Epithelial cell of prostate (primary cell): ENCODE results near the gene STYXL1.
"Not testable (repeated sequence)": the region's sequence is repeated elsewhere in the genome, so short reads cannot be mapped to it uniquely, and the experiment has no call there.

Source experiments
- DNase-seq: peaks from one replicate; pipeline ENCODE4 v3.0.0-alpha.2; 2011; ENCODE audit warnings: low read depth, low spot score
- H3K27ac ChIP-seq: fragments of 450-650 bp; 2 replicates; pipeline ENCODE4 v1.5.1; 2017; ENCODE audit warnings: mild to moderate bottlenecking

Gene STYXL1

GRCh38 chr7:76044375-76044865 lies 3.4 kb downstream of the STYXL1 start:
- no peak overlapping the region for H3K27ac ChIP-seq
- DNase-seq: no peak

DNA sequence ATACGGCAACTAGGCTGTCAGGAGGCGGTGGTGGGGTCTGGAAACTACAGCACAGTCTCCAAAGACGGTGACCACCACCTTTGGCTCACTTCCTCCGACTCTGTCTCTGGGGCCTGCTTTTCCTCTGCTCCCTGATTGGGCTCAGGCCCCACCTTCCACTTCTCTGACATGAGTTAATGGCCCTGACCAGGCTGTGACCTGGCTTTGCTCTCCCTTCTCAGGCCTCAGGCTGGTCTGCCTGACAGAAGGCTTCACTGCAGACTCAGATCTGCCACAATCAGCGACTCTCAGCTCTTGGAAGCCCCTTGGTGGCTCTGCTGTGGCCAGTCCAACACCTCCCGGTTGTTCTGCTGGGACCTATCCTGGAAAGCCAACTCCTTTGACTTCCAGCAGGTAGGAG lies 7.7 kb downstream of the STYXL1 start:
- DNase-seq: no peak
- H3K27ac ChIP-seq: no peak overlapping the region

GRCh38 chr7:76037310-76037709 lies 10.5 kb downstream of the STYXL1 start:
- DNase-seq: no peak
- H3K27ac ChIP-seq: no peak overlapping the region

- H3K27ac ChIP-seq: no peak overlapping the region
- DNase-seq: no peak
Observed at GRCh38 chr7:76031964-76032363, 15.8 kb downstream of the STYXL1 start.

DNA sequence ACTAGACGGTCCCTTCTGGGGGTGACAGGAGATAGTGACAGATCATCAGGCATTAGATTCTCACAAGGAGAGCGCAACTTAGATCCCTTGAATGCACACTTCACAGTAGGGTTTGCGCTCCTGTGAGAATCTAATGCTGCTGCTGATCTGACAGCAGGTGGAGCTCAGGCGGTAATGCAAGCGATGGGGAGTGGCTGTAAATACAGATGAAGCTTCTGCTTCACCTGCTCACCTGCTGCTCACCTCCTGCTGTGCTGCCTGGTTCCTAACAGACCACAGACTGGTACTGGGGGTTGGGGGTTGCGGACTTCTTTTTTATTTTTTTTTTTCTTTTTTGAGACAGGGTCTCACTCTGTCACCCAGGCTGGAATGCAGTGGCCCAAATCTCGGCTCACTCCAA lies 18.1 kb downstream of the STYXL1 start:
- H3K27ac ChIP-seq, DNase-seq: not testable (repeated sequence)

DNA sequence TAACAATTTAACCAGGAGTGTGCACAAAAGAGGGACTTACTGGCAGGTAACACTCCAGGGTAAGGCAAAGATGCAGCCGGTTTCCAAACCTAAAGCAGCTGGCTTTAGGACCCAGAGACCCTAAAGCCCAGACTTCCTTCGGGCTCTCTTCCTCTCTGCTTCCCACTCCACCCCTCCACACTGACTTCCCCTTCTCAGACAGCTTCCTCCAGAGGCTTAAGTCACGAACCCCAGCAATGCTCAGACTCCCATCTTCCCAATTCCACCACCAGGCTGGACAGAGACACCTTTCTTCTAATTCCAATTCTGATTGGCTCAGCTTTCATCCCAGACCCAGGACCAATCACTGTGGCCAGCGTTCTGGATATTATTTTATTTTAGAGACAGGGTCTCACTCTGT lies 24.8 kb downstream of the STYXL1 start:
- no peak overlapping the region for H3K27ac ChIP-seq
- no peak for DNase-seq

GRCh38 chr7:76022026-76022780 lies 25.6 kb downstream of the STYXL1 start:
- no peak for DNase-seq
- no peak overlapping the region for H3K27ac ChIP-seq

DNA sequence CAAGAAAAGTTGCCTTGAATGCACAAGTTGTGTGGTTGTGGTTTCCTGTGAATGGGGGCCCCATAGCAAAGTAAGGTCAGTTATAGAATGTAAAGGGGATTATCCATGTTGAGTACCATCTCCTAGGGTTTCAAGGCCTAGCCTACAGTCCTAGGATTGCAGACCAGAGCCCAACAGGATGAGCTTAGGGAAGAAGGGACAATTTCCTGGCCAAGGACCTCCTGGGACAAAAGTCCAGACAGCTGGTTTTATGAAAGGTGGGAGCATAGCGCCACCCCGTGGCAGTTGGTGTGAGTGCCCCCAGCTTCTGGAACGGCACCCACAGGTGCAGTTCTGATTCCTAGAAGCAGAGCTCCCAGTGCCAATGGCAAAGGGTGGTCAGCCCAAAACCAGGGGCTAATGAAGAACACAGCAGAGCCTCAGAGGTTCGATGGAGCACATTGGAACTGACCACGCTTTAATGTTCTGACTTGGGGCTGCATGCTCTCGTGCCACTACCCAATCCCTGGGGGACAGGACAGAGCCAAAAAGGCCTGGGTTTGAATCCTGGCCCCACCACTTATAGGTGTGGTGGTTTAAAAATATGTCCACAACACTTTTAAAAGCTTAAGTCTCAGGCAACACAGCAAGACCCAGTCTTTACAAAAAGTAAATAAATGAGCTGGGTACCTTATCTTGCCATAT lies 27.6 kb downstream of the STYXL1 start:
- no peak overlapping the region for H3K27ac ChIP-seq
- no peak for DNase-seq

DNA sequence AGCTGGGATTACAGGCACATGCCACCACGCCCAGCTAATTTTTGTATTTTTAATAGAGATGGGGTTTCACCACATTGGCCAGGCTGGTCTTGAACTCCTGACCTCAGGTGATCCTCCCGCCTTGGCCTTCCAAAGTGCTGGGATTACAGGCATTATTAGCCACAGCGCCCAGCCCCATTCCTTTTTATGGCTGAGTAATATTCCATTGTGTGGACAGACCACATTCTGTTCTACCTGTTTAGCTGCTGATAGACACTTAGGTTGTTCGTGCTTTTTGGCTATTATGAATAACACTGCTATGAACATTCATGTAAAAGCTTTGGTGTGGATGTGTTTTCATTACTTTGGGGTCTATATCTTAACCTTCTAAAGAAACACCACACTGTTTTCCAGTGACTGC lies 29.3 kb downstream of the STYXL1 start:
- not testable (repeated sequence) for DNase-seq, H3K27ac ChIP-seq

DNA sequence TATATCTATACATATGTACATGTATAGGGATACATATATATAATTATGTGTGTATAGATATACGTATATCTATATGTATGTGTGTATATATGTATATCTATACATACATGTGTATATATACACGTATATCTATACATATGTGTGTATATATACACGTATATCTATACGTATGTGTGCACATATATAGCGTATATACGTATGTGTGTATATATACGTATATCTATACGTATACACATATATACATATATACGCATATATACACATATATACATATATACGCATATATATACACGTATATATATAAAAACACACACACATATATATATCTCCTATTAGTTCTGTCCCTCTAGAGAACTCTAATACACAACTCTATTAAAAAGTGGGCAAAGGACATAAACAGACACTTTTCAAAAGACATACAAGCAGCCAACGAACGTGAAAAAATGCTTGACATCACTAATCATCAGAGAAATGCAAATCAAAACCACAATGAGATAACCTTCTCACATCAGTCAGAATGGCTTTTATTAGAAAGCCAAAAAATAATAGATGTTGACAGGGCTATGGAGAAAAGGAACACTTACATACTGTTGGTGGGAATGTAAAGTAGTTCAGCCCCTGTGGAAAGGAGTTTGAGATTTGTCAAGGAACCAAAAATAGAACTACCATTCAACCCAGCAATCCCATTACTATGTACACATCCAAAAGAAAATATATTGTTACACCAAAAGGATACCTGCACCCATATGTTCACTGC lies 31.4 kb downstream of the STYXL1 start:
- H3K27ac ChIP-seq: no peak overlapping the region
- DNase-seq: no peak

- no peak for DNase-seq
- H3K27ac ChIP-seq: no peak overlapping the region
Observed at GRCh38 chr7:76011442-76011861, 36.3 kb downstream of the STYXL1 start.

GRCh38 chr7:76009672-76010600 lies 37.9 kb downstream of the STYXL1 start:
- H3K27ac ChIP-seq: peak overlapping the region; percentile 38
- DNase-seq: no peak

DNA sequence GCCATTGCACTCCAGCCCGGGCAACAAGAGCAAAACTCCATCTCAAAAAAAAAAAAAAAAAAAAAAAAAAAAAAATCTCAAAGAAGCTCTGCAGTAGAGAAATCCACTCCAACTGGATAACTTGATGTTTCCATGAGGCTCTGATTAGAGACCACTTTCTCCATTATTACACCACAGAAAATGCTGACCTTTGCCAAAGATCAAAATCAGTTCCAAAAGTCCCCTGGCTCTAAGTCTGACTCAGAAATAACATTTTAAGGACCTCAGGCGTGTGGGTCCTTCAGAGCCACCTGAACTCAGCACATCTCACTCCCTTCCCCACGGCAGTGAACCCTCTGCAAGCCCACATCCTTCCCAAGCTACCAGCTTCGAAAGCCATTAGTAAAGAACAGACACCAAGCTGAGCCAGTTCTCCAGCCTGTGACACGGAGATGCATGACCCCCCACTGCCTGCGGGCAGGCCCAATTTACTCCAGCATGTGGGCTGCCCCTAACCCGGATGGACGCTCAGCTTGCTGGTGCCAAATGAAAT lies 39.6 kb downstream of the STYXL1 start:
- no peak for DNase-seq

GRCh38 chr7:76005004-76005403 lies 42.8 kb downstream of the STYXL1 start:
- DNase-seq, H3K27ac ChIP-seq: not testable (repeated sequence)

More for the DNA sequence above, 39.6 kb downstream of the STYXL1 start:
- H3K27ac ChIP-seq: peak overlapping the region; percentile 38

DNA sequence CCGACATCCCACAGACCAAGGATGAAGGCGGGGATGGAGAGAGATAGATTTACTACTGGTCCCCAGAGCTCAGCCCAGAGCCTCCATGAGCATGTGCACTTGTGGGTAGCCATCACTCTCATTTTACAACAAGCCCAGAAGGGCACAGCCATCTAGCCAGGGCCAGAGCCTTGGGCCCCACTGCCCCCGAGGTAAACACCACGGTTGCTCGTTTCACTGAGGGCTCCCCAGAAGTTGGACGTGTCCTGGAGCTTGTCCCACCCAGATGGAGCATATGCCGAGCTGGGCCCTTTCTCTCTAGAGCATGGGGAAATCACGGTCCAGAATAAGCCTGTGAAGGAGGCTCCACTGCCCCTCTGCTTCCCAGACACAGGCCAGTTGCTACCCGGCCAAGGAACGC lies 44.4 kb downstream of the STYXL1 start:
- no peak overlapping the region for H3K27ac ChIP-seq
- DNase-seq: no peak

DNA sequence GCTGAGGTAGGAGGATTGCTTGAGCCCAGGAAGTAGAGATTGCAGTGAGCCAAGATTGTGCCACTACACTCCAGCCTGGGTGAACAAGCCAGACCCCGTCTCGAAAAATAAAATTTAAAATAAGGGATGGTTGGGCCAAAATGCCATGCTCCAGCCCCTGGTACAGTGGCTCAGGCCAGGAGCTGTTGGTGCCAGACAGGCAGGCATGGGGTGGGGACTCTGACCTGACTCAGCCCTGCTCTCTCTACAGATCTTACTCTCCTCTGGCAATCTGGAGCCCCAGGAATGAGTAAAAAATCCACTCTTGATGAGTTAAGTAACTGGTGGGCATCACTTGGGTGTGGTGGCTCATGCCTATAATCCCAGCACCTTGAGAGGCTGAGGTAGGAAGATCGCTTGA lies 45.0 kb downstream of the STYXL1 start:
- no peak overlapping the region for H3K27ac ChIP-seq
- no peak for DNase-seq

DNA sequence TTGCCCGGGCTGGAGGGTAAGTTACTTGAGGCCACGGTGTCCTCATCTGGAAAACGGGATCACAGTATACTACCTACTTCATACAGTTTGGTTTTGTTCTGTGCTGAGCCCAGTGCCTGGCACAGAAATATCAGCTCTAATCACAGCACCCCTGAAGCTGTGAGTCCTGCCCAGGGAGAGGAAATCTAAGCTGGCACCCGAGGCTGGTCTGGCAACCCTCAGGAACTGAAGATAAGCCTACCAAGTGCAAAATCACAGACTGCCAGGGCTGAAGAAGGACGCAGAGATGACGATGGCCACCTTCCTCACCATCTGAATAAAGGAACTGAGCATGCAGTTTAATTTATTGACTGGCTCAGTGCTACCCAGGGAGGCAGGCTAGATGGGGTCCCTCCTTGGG lies 45.7 kb downstream of the STYXL1 start:
- no peak overlapping the region for H3K27ac ChIP-seq
- no peak for DNase-seq

- H3K27ac ChIP-seq: no peak overlapping the region
- DNase-seq: no peak
Observed at GRCh38 chr7:76000566-76000965, 47.2 kb downstream of the STYXL1 start.

- H3K27ac ChIP-seq: no peak overlapping the region
- DNase-seq: no peak
Observed at GRCh38 chr7:75998038-75998437, 49.8 kb downstream of the STYXL1 start.

DNA sequence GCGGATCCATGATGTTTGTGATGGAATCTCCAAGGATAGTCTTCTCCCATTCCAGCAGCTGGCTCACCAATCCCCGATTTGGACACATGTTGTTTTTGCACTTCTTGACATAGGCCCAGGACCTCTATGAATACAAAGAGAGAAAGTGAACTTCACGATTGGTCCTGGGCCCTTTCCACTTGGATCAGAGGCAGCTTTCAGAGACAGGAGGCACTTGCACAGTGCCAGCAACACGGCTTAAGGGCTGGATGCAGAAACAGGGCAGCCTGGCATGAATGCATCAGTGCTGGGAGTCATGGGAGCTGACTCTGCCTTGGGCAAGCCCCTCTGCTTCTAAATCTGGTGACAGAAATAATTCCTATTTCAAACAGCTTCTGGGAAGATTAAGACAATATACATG lies 51.3 kb downstream of the STYXL1 start:
- no peak for DNase-seq

More for the DNA sequence above, 51.3 kb downstream of the STYXL1 start:
- no peak overlapping the region for H3K27ac ChIP-seq
